ENCODE results near the gene RPUSD1.
A peak's percentile ranks its signal among the peaks of the same experiment; 100 is the strongest.

RPUSD1 gene

DNA sequence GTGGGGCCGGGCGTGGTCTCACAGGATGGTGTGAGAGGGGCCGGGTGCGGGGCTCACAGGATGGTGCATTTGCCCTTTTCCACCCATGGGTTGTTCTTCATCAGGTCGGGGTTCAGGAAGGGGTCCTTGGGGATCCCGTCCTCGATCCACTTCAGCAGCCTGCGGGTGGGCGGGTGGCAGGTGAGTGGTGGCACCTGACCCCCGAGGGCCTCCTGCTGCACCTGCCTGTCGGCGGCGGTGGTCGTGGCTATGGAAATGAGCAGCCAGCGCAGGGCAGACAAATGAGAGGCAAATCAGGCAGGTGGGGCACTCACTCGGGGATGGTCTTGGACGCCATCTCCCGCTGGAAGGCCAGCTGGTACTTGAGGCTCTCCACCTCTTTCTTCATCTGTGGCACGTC lies 10.5 kb upstream of the RPUSD1 start:
- DNase-seq, result no peak

- DNase-seq, result no peak
These were observed 9.5 kb upstream of the RPUSD1 start for GRCh38 chr16:797686-798085.

DNA sequence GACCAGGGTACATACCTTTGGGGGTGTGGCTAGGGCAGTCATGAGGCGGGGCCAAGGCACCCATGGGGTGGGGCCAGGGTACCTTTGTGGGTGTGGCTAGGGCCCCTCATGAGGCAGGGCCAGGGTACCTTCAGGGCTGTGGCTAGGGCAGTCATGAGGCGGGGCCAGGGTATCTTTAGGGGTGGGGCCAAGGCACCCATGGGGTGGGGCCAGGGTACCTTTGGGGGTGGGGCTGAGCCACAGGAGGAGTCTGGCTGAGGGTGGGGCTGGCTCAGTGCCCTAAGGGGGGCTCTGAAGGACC lies 8.9 kb upstream of the RPUSD1 start:
- no peak for DNase-seq

GRCh38 chr16:796296-797119 lies 8.3 kb upstream of the RPUSD1 start:
- DNase-seq, result no peak

- no peak for DNase-seq
These were observed 7.5 kb upstream of the RPUSD1 start for GRCh38 chr16:795580-796229.

DNA sequence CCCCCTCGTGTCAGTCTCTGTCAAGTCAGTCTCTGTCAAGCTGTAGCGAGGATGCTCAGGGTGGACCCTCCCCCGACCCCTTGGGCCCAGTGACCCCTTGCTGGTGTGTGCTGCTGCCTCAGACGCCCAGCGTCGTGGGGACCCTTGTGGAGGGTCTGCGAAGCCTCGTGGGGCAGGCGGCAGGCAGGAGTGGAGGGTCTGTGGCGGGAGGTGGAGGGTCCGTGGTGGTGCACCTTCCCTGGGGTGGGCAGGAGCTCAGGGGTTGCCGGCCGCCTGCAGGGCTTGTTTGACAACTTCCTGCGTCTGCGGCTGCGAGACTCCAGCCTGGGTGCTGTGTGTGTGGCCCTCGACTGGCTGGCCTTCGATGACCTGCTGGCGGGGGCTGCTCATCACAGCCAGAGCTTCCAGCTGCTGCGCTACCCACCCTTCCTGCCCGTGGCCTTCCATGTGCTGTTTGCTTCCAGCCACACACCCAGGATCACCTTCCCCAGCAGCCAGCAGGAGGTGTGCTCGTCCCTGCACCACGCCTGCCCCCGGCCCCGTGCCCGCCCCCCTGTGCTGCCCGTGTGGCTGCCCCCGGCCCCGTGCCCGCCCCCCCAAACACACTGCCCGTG lies 6.8 kb upstream of the RPUSD1 start:
- no peak for DNase-seq

DNA sequence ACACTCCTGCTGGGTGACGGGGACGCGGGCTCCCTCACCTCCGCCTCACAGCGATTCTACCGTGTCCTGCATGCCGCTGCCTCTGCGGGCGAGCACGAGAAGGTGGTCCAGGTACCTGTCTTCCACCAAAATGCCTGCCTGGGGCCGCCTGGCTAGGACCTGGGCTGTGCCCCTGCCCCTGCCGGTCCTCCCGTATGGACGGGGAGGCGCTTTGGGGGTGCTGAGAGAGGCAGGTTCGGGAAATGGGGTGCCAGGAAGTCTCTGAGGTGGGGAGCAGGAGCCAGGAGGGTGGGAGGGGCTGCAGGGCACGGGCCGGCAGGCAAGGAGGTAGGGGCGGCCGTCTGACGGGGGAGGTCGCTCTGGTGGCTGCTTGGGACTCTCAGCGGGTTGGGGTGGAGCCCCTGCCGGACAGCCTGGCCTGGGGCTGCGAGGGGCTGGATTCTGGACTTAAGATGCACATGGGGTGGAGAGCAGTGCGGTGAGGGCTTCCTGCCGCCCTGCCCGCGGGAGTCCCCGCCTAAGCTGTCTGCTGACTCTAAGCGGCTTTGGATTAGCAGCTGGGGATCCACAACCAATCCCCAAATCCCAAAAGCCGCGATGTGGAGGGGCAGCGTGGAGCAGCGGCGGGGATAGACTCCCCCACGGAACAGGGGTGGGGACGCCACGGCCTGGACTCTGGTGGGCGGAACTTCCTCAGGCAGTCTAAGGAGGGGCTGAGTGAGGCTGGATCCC lies 6.1 kb upstream of the RPUSD1 start:
- DNase-seq, result no peak

GRCh38 chr16:793414-793813 lies 5.2 kb upstream of the RPUSD1 start:
- DNase-seq, result no peak

DNA sequence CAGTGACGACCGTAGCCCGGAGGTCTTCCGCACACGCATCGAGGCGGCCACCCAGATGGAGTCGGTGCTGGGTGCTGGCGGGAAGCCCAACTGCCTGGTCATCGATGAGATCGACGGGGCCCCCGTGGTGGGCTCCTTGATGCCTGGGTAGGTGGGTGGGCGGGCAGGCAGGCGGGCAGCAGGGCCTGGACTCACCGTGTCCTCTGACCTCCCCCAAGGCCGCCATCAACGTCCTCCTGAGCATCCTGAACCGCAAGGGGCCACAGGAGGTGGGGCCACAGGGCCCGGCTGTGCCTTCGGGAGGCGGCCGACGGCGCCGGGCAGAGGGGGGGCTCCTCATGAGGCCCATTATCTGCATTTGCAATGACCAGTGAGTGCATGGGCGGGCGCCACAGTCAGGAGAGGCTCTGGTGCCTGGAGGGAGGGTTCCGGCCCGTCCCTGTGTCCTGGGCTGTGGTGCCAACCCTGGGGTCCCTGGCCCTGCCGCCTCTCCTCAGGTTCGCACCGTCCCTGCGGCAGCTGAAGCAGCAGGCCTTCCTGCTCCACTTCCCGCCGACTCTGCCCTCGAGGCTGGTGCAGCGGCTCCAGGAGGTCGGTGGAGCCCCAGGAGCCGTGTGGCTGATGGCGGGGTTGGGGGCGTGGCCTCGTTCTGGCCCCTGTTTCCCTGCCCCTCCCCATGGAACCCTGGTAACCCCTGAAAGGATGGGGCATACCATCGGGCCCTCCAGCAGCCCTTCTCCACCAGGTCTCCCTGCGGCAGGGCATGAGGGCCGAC lies 4.2 kb upstream of the RPUSD1 start:
- no peak for DNase-seq

DNA sequence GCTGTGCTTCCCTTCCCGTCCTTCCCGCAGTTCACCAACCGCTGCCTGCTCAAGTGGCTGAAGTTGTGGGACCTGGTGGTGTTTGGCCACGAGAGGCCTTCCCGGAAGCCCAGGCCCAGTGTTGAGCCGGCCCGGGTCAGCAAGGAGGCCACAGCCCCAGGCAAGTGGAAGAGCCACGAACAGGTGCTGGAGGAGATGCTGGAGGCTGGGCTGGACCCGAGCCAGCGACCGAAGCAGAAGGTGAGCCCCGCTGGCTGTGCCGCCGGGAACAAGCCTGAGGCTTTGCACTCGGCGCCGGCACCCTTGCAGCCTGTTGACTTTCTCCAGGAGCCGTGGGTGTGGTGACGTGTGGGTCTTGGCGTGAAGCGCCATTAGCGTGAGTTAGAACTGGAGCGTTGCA lies 3.0 kb upstream of the RPUSD1 start:
- no peak for DNase-seq

GRCh38 chr16:790086-790485 lies 1.9 kb upstream of the RPUSD1 start:
- no peak for DNase-seq

DNA sequence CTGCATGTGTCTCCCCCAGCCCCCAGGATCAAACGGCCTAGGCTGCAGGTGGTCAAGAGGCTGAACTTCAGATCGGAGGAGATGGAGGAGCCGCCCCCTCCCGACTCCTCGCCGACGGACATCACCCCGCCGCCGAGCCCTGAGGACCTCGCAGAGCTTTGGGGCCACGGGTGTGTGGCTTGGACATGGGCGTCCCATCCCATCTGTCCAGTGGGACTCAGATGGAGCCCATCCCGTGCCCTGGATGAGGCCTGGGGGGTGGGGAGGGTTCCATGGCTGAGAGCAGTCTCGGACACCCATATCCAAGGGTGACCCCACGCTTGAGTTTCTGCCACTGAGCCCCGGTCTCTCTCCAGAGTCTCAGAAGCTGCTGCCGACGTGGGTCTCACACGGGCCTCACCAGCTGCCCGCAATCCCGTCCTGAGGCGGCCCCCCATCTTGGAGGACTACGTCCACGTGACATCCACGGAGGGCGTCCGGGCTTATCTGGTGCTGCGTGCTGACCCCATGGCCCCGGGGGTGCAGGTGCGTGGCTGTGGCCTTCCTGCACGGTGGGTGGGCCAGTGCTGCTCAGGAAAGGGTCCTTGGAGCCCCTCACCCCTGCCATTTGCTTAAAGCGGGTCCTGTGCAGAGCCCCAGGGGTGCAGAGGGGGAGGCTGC lies 1.1 kb upstream of the RPUSD1 start:
- DNase-seq, result no peak

DNA sequence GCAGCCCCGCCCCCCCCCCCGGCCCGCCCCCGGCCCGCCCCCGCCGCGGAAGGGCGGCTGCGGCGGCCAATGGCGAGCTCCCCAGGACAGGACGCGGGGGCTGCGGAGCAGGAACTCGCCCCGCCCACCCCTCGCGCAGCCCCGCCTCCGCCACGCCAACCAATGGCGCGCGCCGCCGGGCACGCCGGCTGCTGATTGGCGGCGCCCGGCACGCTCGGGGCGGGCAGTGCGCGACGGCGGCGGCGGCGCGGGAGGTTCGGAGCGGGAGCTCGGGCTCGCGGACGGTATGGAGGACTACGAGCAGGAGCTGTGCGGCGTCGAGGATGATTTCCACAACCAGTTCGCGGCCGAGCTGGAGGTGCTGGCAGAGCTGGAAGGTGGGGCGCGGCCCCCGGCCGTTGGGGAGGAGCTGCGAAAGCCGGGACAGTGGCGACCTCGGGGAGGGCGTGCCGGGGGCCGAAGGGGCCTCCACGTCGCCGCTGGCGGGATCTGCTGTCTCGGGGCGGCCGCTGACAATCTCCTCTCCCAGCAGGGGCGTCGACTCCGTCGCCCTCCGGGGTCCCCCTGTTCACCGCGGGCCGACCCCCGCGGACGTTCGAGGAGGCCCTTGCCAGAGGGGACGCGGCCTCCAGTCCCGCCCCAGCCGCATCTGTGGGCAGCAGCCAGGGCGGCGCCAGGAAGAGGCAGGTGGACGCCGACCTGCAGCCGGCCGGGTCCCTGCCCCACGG lies 382 bp upstream of the RPUSD1 start, which contains the start of gene CHTF18:
TSS of gene CHTF18 (plus strand) at position 222 of the 728 bp plus-strand sequence. CDS start at position 287, 65 bp downstream.
- DNase-seq, result peak; percentile 97

DNA sequence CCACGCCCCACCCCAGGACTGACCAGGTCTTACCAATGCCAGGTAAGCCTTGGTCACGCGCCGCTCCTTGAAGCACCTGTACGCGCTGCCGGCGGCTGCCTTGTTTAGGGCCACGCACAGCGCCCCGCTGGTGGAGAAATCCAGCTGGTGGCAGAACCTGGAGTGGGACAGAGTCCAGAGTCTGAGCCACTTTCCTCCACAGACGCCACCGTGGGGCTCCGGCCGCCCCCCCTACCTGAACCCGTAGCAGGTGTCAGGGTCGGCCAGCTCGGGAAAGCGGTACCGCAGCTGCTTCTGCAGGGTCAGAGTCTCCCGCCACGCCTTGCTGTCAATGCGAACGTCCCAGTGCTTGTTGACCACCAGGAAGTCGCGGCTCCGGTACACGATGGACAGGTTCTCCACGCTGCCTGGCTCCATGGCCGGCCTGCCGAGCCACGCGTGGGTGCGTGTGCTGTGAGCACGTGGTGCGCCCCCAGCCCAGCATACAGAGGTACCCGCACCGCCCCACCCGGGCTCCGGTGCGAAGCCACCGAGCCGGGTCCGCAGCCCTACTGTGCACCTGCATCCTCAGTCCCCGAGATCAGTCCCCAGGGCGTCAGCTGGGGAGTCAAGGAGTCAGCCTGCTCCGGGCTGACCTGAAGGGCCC lies 737 bp downstream of the RPUSD1 start:
- no peak for DNase-seq

- DNase-seq, result no peak
These were observed 2.3 kb downstream of the RPUSD1 start for GRCh38 chr16:785563-786535.

DNA sequence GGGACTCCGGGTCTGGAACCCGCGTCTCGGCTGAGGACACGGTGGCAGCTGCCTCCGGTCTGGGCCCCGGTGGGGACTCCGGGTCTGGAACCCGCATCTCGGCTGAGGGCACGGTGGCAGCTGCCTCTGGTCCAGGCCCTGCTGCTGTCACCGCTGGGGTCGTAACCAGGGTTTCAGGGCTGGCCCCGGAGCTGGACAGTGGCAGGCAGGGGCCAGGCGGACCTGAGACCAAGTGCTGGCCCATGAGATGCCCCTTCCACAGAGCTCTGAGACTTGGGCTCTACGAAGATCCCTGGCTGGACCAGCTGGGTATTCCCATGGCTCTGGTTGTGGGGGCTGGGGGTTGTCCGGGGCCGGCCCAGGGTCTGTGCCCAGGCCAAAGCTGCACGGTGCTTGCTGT lies 3.8 kb downstream of the RPUSD1 start:
- DNase-seq, result no peak

- no peak for DNase-seq
These were observed 4.6 kb downstream of the RPUSD1 start for GRCh38 chr16:783404-784161.

- no peak for DNase-seq
These were observed 5.3 kb downstream of the RPUSD1 start for GRCh38 chr16:782766-783403.
